HCT116 (cell line): ENCODE measurements around the gene RPL29.

ENCODE experiments used
- CTCF ChIP-seq, 3 experiments: fragments of 200-600 bp in 1 of 3; sonication (generic) in 1 of 3; IDR thresholded peaks in 2 of 3; conservative IDR thresholded peaks in 1 of 3; 2 replicates each; pipeline ENCODE4 v1.5.1; 2012 to 2017; ENCODE audit warnings: low read depth in 2 of 3, low read length in 2 of 3, antibody characterized with exemption in 1 of 3, borderline replicate concordance in 1 of 3, control low read depth in 1 of 3, mild to moderate bottlenecking in 1 of 3, mixed read lengths in 1 of 3, mixed run types in 1 of 3, moderate library complexity in 1 of 3; ENCODE audit not compliant: insufficient read depth in 1 of 3
- EZH2 ChIP-seq: fragments of 200-600 bp; sonication (generic); IDR thresholded peaks from 2 replicates; pipeline ENCODE4 v1.6.1; 2017; ENCODE audit warnings: antibody characterized with exemption, mixed run types
- JUND ChIP-seq: IDR thresholded peaks from 2 replicates; pipeline ENCODE4 v1.6.1; 2012
- MAX ChIP-seq: IDR thresholded peaks from 2 replicates; pipeline ENCODE4 v1.6.1; 2012
- RAD21 ChIP-seq: IDR thresholded peaks from 2 replicates; pipeline ENCODE4 v1.6.1; 2012; ENCODE audit warnings: low read depth, mild to moderate bottlenecking
- REST ChIP-seq: IDR thresholded peaks from 2 replicates; pipeline ENCODE4 v1.6.1; 2012; ENCODE audit warnings: low read depth
- ZFX ChIP-seq: fragments of 450-650 bp; IDR thresholded peaks from 2 replicates; pipeline ENCODE4 v1.6.1; 2017
- ZNF274 ChIP-seq: fragments of 200-500 bp; sonication (Bioruptor generic); IDR thresholded peaks from 2 replicates; pipeline ENCODE4 v1.6.1; 2014; ENCODE audit warnings: mild to moderate bottlenecking, low read depth, low read length, inconsistent platforms

- TF ChIP-seq ZFX, result no peak
- TF ChIP-seq CTCF (IDR thresholded peaks at IDR 0.05 in 2 of 3, conservative IDR thresholded peaks at IDR 0.05 in 1 of 3; ENCODE audit: borderline replicate concordance in 1 of 3, insufficient read depth in 1 of 3, low read depth in 2 of 3, low read length in 2 of 3), result no peak
- no peak for TF ChIP-seq JUND
- TF ChIP-seq ZNF274, result no peak
- no peak for TF ChIP-seq EZH2
- no peak for TF ChIP-seq RAD21
- TF ChIP-seq MAX, result no peak
- no peak for TF ChIP-seq REST
Observed at GRCh38 chr3:52004906-52005395, 9.3 kb upstream of the RPL29 start.
